ENCODE results near the gene KIAA1755. TPM values are rescaled to one million over a fixed set of nuclear protein-coding genes. Genes with fewer than 3 reads are reported as not detected.

The KIAA1755 gene
- total and polyA plus RNA-seq, 12 donors = 2.7 to 7.7 (median 5.2) TPM

DNA sequence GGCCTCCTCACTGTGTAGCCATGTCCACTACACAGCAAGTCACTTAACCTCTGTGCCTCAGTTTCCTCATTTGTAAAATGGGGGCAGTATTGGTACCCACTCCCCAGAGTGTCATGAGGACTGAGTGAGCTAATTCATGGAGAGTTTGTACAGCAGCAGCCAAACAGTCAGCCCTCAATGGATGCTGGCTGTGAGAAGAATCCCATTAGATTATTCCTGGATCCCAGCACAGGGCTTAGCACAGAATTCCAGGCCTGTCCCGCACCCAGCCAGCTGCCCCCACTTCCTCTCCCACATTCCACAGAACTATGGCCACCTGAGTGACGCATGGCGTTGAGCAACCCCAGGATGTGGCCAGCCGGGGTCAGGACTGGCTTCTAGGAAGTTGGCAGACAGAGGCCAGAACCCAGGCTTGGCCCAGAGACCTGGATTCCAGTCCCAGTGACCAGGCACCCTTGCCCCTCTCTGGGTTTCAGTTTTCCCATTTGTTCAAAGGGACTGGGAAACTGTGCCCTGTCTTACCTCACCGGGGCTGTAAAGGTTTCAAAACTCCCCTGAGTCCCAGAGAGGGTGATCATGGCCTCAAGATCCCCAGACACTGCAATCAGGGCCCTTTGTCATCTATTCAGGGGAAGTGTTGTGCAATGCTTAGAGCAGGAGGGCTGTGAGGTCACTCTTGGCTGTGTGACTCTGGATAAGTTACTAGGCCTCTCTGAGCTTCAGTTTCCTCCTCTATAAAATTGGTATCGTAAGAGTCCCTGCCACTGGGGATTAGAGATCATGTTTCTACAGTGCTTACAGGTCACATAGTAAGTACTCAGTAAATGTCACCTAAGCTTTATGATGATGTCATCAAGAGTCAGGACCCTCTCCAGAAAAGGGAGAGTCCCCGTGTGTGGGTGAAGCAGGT lies 92.4 kb downstream of the KIAA1755 start:
- H3K4me3 ChIP-seq = no peak overlapping the region
- DNase-seq (peak; percentile 52 to 73), ATAC-seq (peak in 6 of 8 donors; percentile 3 to 59 (median 29))
- 39 to 59% methylated on average over 7 of the region's 7 CpGs for WGBS, 2 donors
- TF ChIP-seq, protein P1, sequence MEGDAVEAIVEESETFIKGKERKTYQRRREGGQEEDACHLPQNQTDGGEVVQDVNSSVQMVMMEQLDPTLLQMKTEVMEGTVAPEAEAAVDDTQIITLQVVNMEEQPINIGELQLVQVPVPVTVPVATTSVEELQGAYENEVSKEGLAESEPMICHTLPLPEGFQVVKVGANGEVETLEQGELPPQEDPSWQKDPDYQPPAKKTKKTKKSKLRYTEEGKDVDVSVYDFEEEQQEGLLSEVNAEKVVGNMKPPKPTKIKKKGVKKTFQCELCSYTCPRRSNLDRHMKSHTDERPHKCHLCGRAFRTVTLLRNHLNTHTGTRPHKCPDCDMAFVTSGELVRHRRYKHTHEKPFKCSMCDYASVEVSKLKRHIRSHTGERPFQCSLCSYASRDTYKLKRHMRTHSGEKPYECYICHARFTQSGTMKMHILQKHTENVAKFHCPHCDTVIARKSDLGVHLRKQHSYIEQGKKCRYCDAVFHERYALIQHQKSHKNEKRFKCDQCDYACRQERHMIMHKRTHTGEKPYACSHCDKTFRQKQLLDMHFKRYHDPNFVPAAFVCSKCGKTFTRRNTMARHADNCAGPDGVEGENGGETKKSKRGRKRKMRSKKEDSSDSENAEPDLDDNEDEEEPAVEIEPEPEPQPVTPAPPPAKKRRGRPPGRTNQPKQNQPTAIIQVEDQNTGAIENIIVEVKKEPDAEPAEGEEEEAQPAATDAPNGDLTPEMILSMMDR (IDR thresholded peaks at IDR 0.05) = no peak
- H3K9me3 ChIP-seq = no peaks in the 10 kb centered on the region
- no peaks in the 10 kb centered on the region for H3K27me3 ChIP-seq
- intact Hi-C loops (cut with DNase I) = loop anchor here in 9 of 10 donors (2.0 to 5.0 kb wide), 8 partner anchors 49 to 601 kb away; no protein-coding TSS in a partner anchor
- peaks cover 13 to 75% (median 34%) of the 10 kb centered on the region in 9 donors for H3K4me1 ChIP-seq
- peak overlapping the region in 9 of 10 donors; percentile 37 to 94 (median 71) for H3K27ac ChIP-seq
- no peaks in the 10 kb centered on the region for H3K36me3 ChIP-seq

GRCh38 chr20:38167328-38167850 lies 93.1 kb downstream of the KIAA1755 start:
- intact Hi-C loops (cut with DNase I) = loop anchor here in 9 of 10 donors (2.0 to 5.0 kb wide), 8 partner anchors 50 to 600 kb away; no protein-coding TSS in a partner anchor
- H3K27ac ChIP-seq = peak overlapping the region in 8 of 10 donors; percentile 51 to 94 (median 73)
- no peak overlapping the region for H3K4me3 ChIP-seq
- H3K9me3 ChIP-seq = no peaks in the 10 kb centered on the region
- H3K36me3 ChIP-seq = no peaks in the 10 kb centered on the region
- H3K4me1 ChIP-seq = peaks cover 18 to 82% (median 40%) of the 10 kb centered on the region in 9 donors
- ATAC-seq (no peak), DNase-seq (no peak)
- WGBS, 2 donors = 94 to 96% methylated on average over 8 of the region's 8 CpGs
- TF ChIP-seq, protein P1 (IDR thresholded peaks at IDR 0.05) = no peak
- H3K27me3 ChIP-seq = no peaks in the 10 kb centered on the region

DNA sequence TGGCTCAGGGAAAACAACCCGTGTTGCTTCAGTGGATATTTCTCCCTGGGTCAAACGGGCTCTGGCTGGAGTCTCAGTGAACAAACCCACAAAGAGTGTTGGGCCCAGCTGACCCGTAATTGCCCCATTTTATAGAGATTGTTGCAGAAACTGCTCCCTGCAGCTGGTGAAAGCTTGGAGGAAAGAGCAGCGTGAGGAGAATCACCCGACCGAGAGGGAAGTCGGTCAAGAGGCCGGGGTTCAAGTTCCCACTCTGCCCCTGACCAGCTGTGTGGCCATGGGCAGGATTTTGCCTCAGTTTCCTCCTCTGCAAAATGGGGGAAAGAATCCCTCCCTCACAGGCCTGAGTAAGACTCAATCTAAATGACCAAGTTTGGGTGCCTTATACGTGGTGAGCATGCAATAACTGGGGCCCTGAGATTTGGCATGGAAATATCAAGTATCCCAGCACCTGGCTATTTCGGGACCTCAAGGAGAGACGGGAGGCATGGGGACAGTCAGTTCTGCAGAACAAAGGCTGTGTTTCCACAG lies 93.8 kb downstream of the KIAA1755 start:
- Histone ChIP-seq H3K27ac (peak overlapping the region in 4 of 10 donors; percentile 71 to 94 (median 83)), H3K4me3 (no peak overlapping the region), H3K36me3 (peaks cover 0 to 4% (median 0%) of the 10 kb centered on the region in 9 donors), H3K4me1 (peaks cover 20 to 82% (median 46%) of the 10 kb centered on the region in 9 donors), H3K27me3 (no peaks in the 10 kb centered on the region), H3K9me3 (no peaks in the 10 kb centered on the region)
- WGBS, 2 donors = 79 to 83% methylated on average over 11 of the region's 11 CpGs
- intact Hi-C loops (cut with DNase I) = loop anchor here in 9 of 10 donors (2.0 to 5.0 kb wide), 8 partner anchors 51 to 599 kb away; no protein-coding TSS in a partner anchor
- no peak for ATAC-seq
- no peak for DNase-seq
- TF ChIP-seq, protein P1 (IDR thresholded peaks at IDR 0.05) = no peak

All from heart right ventricle (tissue), 16 donors.